K562 (cell line): ENCODE measurements around the gene TGM3. TPM values are rescaled to one million over a fixed set of nuclear protein-coding genes. Genes with fewer than 3 reads are reported as not detected.

Source experiments
- ATAC-seq: fragments of 200-7000 bp; cut with Tn5 transposase; 3 replicates; pipeline ENCODE4 v1.9.1; 2020; ENCODE audit warnings: moderate library complexity
- BruUV-seq: library from RNA; stranded (reverse); fragments of 400-500 nt; replicated peaks from 2 replicates; lab custom pipeline; 2021; lab: Mats Ljungman, UMichigan
- CTCF ChIA-PET: fragments of 300-600 bp; formaldehyde crosslinking; extraction: SDS; loops from one replicate; lab custom pipeline; 2021; ENCODE audit warnings: low intra/inter-chr PET ratio; lab: Yijun Ruan, JAX
- POLR2A ChIA-PET: fragments of 300-600, 350-650 bp; sonication (Branson Sonifier 250); formaldehyde crosslinking; extraction: SDS; loops from one replicate; lab custom pipeline; 2021; ENCODE audit warnings: antibody characterized with exemption, inconsistent platforms; lab: Yijun Ruan, JAX
- DNase-seq, 4 experiments: peaks; one replicate each; pipeline versions ENCODE4 v3.0.0 to v3.0.0-alpha.2; 2011 to 2018; ENCODE audit warnings: low spot score in 3 of 4, mixed read lengths in 3 of 4; ENCODE audit errors: extremely low read depth in 1 of 4
- FAIRE-seq: peaks from 2 replicates; lab custom pipeline; 2011; peaks lifted over from hg19 to GRCh38; lab: Jason Lieb, UNC
- H2AFZ ChIP-seq: 2 replicates; pipeline ENCODE4 v1.6.0; 2011; ENCODE audit warnings: low read depth, low read length, control low read depth, inconsistent platforms
- H3K27ac ChIP-seq: fragments of 200-600 bp; 3 replicates; pipeline ENCODE4 v1.8.0; 2011; ENCODE audit warnings: low read depth, mild to moderate bottlenecking, control low read depth, inconsistent platforms, low read length, moderate library complexity, mixed read lengths; ENCODE audit errors: extremely low read depth
- H3K27me3 ChIP-seq, 2 experiments: fragments of 300-600 bp in 1 of 2; 2 replicates in 1 of 2; 3 replicates in 1 of 2; pipeline versions ENCODE4 v1.6.0 to v1.8.0; 2011; ENCODE audit warnings: inconsistent platforms in 2 of 2, low read length in 2 of 2, mild to moderate bottlenecking in 1 of 2, mixed read lengths in 1 of 2, moderate library complexity in 1 of 2; ENCODE audit not compliant: control insufficient read depth in 2 of 2, insufficient read depth in 2 of 2
- H3K36me3 ChIP-seq: fragments of 300-600 bp; 3 replicates; pipeline ENCODE4 v1.8.0; 2011; ENCODE audit warnings: mild to moderate bottlenecking, low read length, inconsistent platforms; ENCODE audit not compliant: control insufficient read depth, insufficient read depth
- H3K4me1 ChIP-seq, 2 experiments: fragments of 200-600 bp in 1 of 2; replicated peaks in 1 of 2; 2 replicates in 1 of 2; 3 replicates in 1 of 2; pipeline versions ENCODE4 v1.5.1 to v1.8.0; 2011; ENCODE audit warnings: inconsistent platforms in 2 of 2, low read length in 2 of 2, mild to moderate bottlenecking in 1 of 2, mixed read lengths in 1 of 2, moderate library complexity in 1 of 2; ENCODE audit not compliant: control insufficient read depth in 2 of 2, insufficient read depth in 2 of 2
- H3K4me2 ChIP-seq: 2 replicates; pipeline ENCODE4 v1.6.1; 2011; ENCODE audit warnings: low read length, control low read depth, inconsistent platforms, mixed read lengths; ENCODE audit not compliant: insufficient read depth
- H3K4me3 ChIP-seq: fragments of 200-600 bp; sonication (generic), shearing (Covaris generic); 2 replicates; pipeline ENCODE4 v1.5.1; 2016; ENCODE audit warnings: control low read depth, inconsistent platforms
- H3K79me2 ChIP-seq: fragments of 200-600 bp; 3 replicates; pipeline ENCODE4 v1.8.0; 2011; ENCODE audit warnings: low read length, inconsistent platforms; ENCODE audit not compliant: control insufficient read depth, insufficient read depth
- H3K9ac ChIP-seq, 2 experiments: 2 replicates each; pipeline versions ENCODE4 v1.6.0 to v1.6.1; 2011; ENCODE audit warnings: low read depth in 2 of 2, low read length in 2 of 2, control low read depth in 1 of 2, inconsistent platforms in 1 of 2, mild to moderate bottlenecking in 1 of 2, mixed read lengths in 1 of 2; ENCODE audit not compliant: insufficient read depth in 1 of 2
- H3K9me1 ChIP-seq: one replicate; pipeline ENCODE4 v1.6.0; 2011; ENCODE audit warnings: inconsistent platforms, mild to moderate bottlenecking, low read length, moderate library complexity; ENCODE audit not compliant: control insufficient read depth, insufficient read depth
- H3K9me3 ChIP-seq: replicated peaks from 2 replicates; pipeline ENCODE4 v1.5.1; 2011; ENCODE audit warnings: low read depth, low read length, inconsistent platforms; ENCODE audit not compliant: control insufficient read depth, insufficient read depth
- H4K20me1 ChIP-seq: replicated peaks from 2 replicates; pipeline ENCODE4 v1.6.1; 2011; ENCODE audit warnings: low read length, inconsistent platforms, mixed read lengths; ENCODE audit not compliant: control insufficient read depth, insufficient read depth
- E2F4 ChIP-seq: sonication (generic); formaldehyde crosslinking; IDR thresholded peaks from 2 replicates; pipeline ENCODE4 v1.8.0; 2022; ENCODE audit warnings: mild to moderate bottlenecking, low read depth, missing genetic modification reagents
- HDAC8 ChIP-seq: fragments of 450-650 bp; IDR thresholded peaks from 2 replicates; pipeline ENCODE4 v1.6.1; 2016; ENCODE audit warnings: mild to moderate bottlenecking, missing genetic modification characterization, moderate library complexity, missing compliant biosample characterization
- SMAD1 ChIP-seq: fragments of 150-350 bp; IDR thresholded peaks from 2 replicates; pipeline ENCODE4 v1.6.1; 2014; ENCODE audit warnings: low read length, low read depth; ENCODE audit not compliant: partially characterized antibody
- TEAD1 ChIP-seq, 2 experiments: fragments of 450-650 bp in 1 of 2; sonication (generic) in 1 of 2; formaldehyde crosslinking; IDR thresholded peaks; 2 replicates each; pipeline versions ENCODE4 v1.4.0 to v1.8.0; 2020 to 2022; ENCODE audit warnings: mild to moderate bottlenecking in 2 of 2, missing genetic modification reagents in 1 of 2
- TEAD2 ChIP-seq: fragments of 450-650 bp; IDR thresholded peaks from 2 replicates; pipeline ENCODE4 v1.6.1; 2016; ENCODE audit warnings: missing genetic modification characterization, control low read depth, missing compliant biosample characterization
- ZNF121 ChIP-seq: sonication (generic); formaldehyde crosslinking; conservative IDR thresholded peaks from 2 replicates; pipeline ENCODE4 v1.8.0; 2022; ENCODE audit warnings: missing genetic modification reagents
- ZNF436 ChIP-seq: fragments of 250-450, 450-650 bp; sonication (Bioruptor Pico); formaldehyde crosslinking; IDR thresholded peaks from 2 replicates; pipeline ENCODE4 v1.7.0; 2020; ENCODE audit warnings: mild to moderate bottlenecking
- WGBS: fragments of 100-300 bp; shearing (Covaris generic); methylation state at CpG from one replicate; pipeline ENCODE4 v1.1.6; 2016; ENCODE audit warnings: low coverage, mixed read lengths; ENCODE audit not compliant: insufficient coverage; ENCODE audit errors: missing lambda C conversion rate; 5-methylcytosine and 5-hydroxymethylcytosine counted together
- in situ Hi-C: fragments of 300-500 bp; cut with MboI; formaldehyde crosslinking; loops from 4 replicates; pipeline ENCODE4 v1.15.0; 2018; ENCODE audit warnings: inconsistent platforms, mixed read lengths
- intact Hi-C: fragments of 100-400 bp; cut with micrococcal nuclease; formaldehyde crosslinking; loops from 2 replicates; pipeline ENCODE4 v1.14.2; 2022
- polyA plus RNA-seq, 8 experiments: library from polyadenylated mRNA; depleted of rRNA in 4 of 8; stranded (reverse) in 5 of 8; unstranded in 3 of 8; fragments of >200 nt; fragmentation: Nextera tagmentation in 2 of 8; fragmentation: Illumina TruSeq in 1 of 8; extraction: Ambion mirVana in 2 of 8; extraction: Trizol in 1 of 8; gene quantifications; 2 replicates each; pipeline versions ENCODE4 v1.2.1 to v1.2.3, GENCODE V29; 2011 to 2014; ENCODE audit warnings: inconsistent platforms in 1 of 8, missing spikeins in 1 of 8
- total RNA-seq, 7 experiments: library from RNA; depleted of rRNA in 6 of 7; stranded (reverse); fragments of >200 nt in 6 of 7; fragmentation: Illumina TruSeq in 2 of 7; extraction: Trizol in 2 of 7; gene quantifications; 2 replicates each; pipeline versions ENCODE4 v1.2.1 to v1.2.3, GENCODE V29; 2011 to 2021; ENCODE audit warnings: low replicate concordance in 1 of 7

The TGM3 gene
- total and polyA plus RNA-seq, 9 of the 15 experiments (the other 6 are each of a cell fraction or from before 2014, with no cell fraction given) = not detected

GRCh38 chr20:2358006-2358405 lies 62.2 kb downstream of the TGM3 start:
- no peak overlapping the region for H2AFZ ChIP-seq
- no peak overlapping the region for H3K9ac ChIP-seq
- in situ Hi-C loops = no loop called here
- no peaks in the 10 kb centered on the region for H3K9me3 ChIP-seq
- H3K27me3 ChIP-seq = no peaks in the 10 kb centered on the region
- POLR2A ChIA-PET = no interaction called here
- intact Hi-C loops = no loop called here
- H3K79me2 ChIP-seq = no peaks in the 10 kb centered on the region
- no peak for TF ChIP-seq TEAD1 (CRISPR knock-in tag; IDR thresholded peaks at IDR 0.05)
- TF ChIP-seq SMAD1 = no peak
- TF ChIP-seq, all 486 proteins: peak for 0
- H3K27ac ChIP-seq = no peak overlapping the region
- H4K20me1 ChIP-seq = no peaks in the 10 kb centered on the region
- CTCF ChIA-PET = no interaction called here
- no peaks in the 10 kb centered on the region for H3K4me1 ChIP-seq
- BruUV-seq = no TSS peak
- FAIRE-seq (no peak), ATAC-seq (no peak), DNase-seq (no peak)
- H3K4me3 ChIP-seq = no peak overlapping the region
- H3K9me1 ChIP-seq = no peaks in the 10 kb centered on the region
- no peaks in the 10 kb centered on the region for H3K36me3 ChIP-seq
- no peak overlapping the region for H3K4me2 ChIP-seq
- WGBS = 0% methylated on average over 3 of the region's 3 CpGs

- intact Hi-C loops = no loop called here
- H3K4me3 ChIP-seq = no peak overlapping the region
- BruUV-seq = no TSS peak
Observed at GRCh38 chr20:2361035-2361593, 65.3 kb downstream of the TGM3 start.

More at GRCh38 chr20:2361035-2361593, 65.3 kb downstream of the TGM3 start:
- FAIRE-seq (no peak), DNase-seq (no peak)
- no peaks in the 10 kb centered on the region for H3K9me3 ChIP-seq
- no peaks in the 10 kb centered on the region for H3K9me1 ChIP-seq
- H3K27me3 ChIP-seq = no peaks in the 10 kb centered on the region; a peak in 1 of 5 replicates
- H3K79me2 ChIP-seq = no peaks in the 10 kb centered on the region
- in situ Hi-C loops = no loop called here
- TF ChIP-seq ZNF121 (no peak), ZNF436 (CRISPR knock-in tag) (no peak), E2F4 (no peak), TEAD2 (tag) (no peak), HDAC8 (no peak)
- TF ChIP-seq, all 486 proteins: peak for 0
- ATAC-seq = no peak
- Histone ChIP-seq H3K4me1 (no peaks in the 10 kb centered on the region), H2AFZ (no peak overlapping the region), H3K4me2 (no peak overlapping the region), H4K20me1 (no peaks in the 10 kb centered on the region), H3K27ac (no peak overlapping the region), H3K9ac (no peak overlapping the region), H3K36me3 (no peaks in the 10 kb centered on the region)
- ChIA-PET CTCF (no interaction called here), POLR2A (no interaction called here)
